Measurements from ENCODE around the gene ELF2.
"Not testable (repeated sequence)": the region's sequence is repeated elsewhere in the genome, so short reads cannot be mapped to it uniquely, and the experiment has no call there.

Gene ELF2
- total RNA-seq: 36.1 to 118 (median 86.1) reads per million in 9 experiments

DNA sequence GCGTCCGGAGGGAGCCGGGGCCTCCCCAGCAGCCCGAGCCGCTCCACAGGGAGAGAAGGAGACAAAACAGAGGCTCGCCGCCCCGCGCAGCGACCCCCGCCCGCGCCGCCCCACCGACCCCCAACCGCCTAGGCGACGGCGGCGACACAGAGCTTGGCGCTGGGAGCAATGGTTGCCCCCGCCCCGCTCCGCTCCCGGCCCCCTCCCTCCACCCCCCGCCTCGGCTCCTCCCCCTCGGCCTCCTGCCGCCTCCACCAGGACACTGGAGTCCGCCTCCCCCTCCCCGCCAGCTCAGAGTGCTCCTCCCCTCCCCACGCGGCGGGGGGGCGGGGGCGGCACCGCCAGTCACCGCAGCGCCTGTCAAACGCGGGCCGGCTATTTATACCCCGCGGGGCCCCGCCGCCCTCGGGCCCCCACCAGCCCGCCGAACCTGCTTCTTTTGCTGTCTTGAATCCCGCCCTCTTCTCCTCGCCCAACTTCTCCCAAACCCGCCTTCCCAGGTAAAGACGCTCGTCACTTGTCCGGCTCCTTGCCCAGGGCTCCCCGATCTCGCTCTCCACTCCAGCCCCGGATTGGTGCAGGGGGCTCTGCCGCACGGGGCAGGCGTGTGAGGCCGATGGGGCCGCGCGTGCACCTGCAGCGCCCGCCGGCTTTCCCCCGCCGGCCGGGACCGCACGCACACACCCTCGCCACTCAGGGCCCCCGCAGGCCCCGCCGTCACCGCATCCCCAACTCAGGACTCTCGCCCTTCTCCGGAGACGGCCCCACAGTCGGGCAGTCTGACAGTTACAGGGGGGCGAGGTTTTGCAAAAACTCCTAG lies at the start of gene ELF2:
TSS of gene ELF2 (minus strand) at position 170 of the 820 bp plus-strand sequence. CDS start 39,517 bp downstream, outside the sequence.
- DNase-seq: peak; percentile 76 to 80 (median 78)
- ATAC-seq (replicated peaks): peak; percentile 58
- H3K4me1 Mint-ChIP-seq (ENCODE audit: low read depth in 2 of 2): peaks cover 14 to 15% of the 10 kb centered on the region in 2 donors
- H3K36me3 Mint-ChIP-seq (ENCODE audit: insufficient read depth): peaks cover 29% of the 10 kb centered on the region
- peak within 1 kb of the TSS; percentile 93 to 95 for H3K27ac Mint-ChIP-seq
- H3K4me3 Mint-ChIP-seq: peak within 1 kb of the TSS; percentile 90 to 91
- H3K9me3 Mint-ChIP-seq: no peaks in the 10 kb centered on the region
- H3K27me3 Mint-ChIP-seq: no peaks in the 10 kb centered on the region

DNA sequence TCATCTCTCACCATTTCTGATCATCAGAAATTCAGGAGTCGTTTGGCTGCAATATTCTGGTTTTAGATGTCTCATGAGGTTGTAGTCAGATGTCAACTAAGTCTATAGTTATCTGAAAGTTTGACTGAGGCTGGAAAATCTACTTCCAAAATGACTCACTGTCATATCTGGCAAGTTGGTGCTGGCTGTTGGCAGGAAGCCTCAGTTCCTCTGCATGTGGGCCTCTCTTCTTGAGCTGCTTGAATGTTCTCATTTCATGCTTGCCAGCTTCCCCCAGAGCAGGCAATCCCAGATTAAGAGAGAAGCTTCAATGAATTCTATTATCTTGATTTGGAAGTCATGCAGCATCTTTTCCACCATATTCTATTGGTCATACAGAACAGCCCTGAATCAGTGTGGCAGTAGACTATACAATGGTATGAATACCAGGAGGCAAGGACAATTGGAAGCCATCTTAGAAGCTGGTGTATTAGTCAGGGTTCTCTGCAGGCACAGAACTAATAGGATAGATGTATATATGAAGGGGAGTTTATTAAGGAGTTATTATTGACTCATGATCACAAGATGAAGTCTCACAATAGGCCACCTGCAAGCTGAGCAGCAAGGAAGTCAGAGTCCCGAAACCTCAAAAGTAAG lies 46.8 kb upstream of the ELF2 start:
- H3K9me3 Mint-ChIP-seq: no peaks in the 10 kb centered on the region
- ATAC-seq (replicated peaks): no peak
- DNase-seq: no peak
- H3K36me3 Mint-ChIP-seq (ENCODE audit: insufficient read depth): no peaks in the 10 kb centered on the region
- H3K27ac Mint-ChIP-seq: peak overlapping the region in 1 of 2 donors; percentile 6
- H3K4me3 Mint-ChIP-seq: no peak overlapping the region
- H3K27me3 Mint-ChIP-seq: no peaks in the 10 kb centered on the region
- peaks cover 3 to 7% of the 10 kb centered on the region in 2 donors for H3K4me1 Mint-ChIP-seq (ENCODE audit: low read depth in 2 of 2)

DNA sequence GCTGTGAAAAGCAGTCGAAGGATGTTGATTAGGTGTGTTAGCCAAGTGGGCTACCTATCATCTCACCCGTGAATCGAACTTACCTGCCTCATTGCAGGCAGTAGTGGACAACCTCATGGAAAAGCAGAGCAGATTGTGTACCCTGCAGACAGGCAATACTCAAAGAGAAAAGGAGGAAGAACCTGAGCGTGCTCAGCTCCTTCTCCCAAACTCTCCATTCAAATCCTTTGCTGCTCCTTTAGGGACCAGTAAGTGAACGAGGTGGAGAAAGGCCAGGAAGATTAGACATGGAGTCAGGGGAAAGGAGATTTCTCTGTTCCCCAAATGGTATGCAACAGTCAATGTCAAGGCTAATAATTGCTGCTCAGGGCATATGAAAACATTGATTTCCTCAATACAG lies 45.2 kb upstream of the ELF2 start:
- no peak for ATAC-seq (replicated peaks)

DNA sequence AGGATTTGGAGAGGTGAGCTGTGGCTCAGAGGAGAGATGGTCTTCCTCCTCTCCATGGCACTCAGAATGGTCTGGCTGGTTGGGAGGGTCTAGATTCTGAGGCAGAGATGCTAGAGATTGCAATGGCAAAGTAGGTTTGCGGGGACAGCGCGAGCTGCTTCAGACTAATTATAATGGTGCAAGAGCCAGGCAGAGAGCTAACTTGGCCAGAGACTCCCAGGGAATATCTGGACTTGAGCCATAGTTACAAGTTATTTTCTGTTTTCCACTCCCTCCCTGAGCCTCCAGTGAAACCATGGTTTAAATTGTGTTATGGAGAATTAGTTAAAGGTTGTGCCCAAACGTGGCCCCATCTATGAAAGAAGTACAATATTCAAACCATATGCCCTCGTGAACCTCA lies 44.7 kb upstream of the ELF2 start:
- DNase-seq (no peak), ATAC-seq (replicated peaks) (no peak)
- no peak overlapping the region for H3K27ac Mint-ChIP-seq
- H3K27me3 Mint-ChIP-seq: no peaks in the 10 kb centered on the region
- H3K9me3 Mint-ChIP-seq: no peaks in the 10 kb centered on the region
- H3K36me3 Mint-ChIP-seq (ENCODE audit: insufficient read depth): no peaks in the 10 kb centered on the region
- peaks cover 3 to 7% of the 10 kb centered on the region in 2 donors for H3K4me1 Mint-ChIP-seq (ENCODE audit: low read depth in 2 of 2)
- no peak overlapping the region for H3K4me3 Mint-ChIP-seq

More for the DNA sequence above, 45.2 kb upstream of the ELF2 start:
- no peak for DNase-seq
- no peaks in the 10 kb centered on the region for H3K9me3 Mint-ChIP-seq
- no peak overlapping the region for H3K4me3 Mint-ChIP-seq
- H3K4me1 Mint-ChIP-seq (ENCODE audit: low read depth in 2 of 2): peaks cover 3 to 7% of the 10 kb centered on the region in 2 donors
- no peak overlapping the region for H3K27ac Mint-ChIP-seq
- H3K27me3 Mint-ChIP-seq: no peaks in the 10 kb centered on the region
- no peaks in the 10 kb centered on the region for H3K36me3 Mint-ChIP-seq (ENCODE audit: insufficient read depth)

DNA sequence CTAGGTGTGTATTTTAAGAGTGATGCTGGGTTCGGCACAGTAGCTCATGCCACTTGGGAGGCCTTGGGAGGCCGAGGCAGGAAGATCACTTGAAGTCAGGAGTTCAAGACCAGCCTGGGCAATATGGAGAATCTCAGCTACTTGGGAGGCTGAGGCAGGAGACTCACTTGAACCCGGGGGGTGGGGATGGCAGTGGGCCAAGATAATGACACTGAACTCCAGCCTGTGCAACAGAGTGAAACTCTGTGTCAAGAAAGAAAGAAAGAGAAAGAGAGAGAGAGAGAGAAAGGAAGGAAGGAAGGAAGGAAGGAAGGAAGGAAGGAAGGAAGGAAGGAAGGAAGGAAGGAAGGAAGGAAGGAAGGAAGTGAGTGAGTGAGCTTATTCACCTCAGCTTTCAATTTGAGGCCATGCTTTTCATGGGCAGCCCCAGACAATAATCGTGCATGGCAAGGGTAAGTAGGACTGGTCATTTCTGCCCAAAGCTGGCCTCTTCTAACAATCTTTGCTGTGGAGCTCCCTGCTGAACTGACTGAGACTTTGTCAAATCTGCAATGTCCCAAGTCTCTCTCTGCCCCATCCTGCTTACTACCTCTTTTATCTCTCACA lies 42.5 kb upstream of the ELF2 start:
- DNase-seq (no peak), ATAC-seq (replicated peaks) (no peak)
- Mint-ChIP-seq H3K36me3 (ENCODE audit: insufficient read depth) (no peaks in the 10 kb centered on the region), H3K4me3 (no peak overlapping the region), H3K27ac (no peak overlapping the region), H3K4me1 (ENCODE audit: low read depth in 2 of 2) (peaks cover 3 to 7% of the 10 kb centered on the region in 2 donors), H3K27me3 (no peaks in the 10 kb centered on the region), H3K9me3 (no peaks in the 10 kb centered on the region)

DNA sequence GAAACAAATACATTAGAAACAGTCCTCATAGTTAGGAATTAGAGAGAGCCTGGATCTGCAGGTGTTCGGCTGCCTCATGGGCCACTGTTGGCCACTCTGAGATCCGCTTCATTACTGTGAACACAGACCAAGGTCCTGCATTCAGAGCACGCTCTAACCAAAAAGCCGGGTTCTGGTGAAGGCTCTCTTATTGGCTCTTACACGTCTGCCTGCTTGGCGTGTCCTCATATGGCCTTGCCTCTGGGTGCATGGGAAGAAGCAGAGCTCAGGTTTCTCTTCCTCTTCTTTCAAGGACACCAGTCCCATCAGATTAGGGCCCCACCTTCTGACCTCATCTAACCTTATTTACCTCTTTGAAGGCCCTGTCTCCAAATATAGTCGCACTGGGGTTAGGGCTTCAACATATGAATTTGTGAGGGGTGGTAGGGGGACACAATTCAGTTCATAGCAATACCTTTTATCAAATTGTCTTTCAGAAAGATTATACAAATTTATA lies 37.1 kb upstream of the ELF2 start:
- Mint-ChIP-seq H3K27ac (no peak overlapping the region), H3K36me3 (ENCODE audit: insufficient read depth) (no peaks in the 10 kb centered on the region), H3K9me3 (no peaks in the 10 kb centered on the region), H3K27me3 (no peaks in the 10 kb centered on the region), H3K4me1 (ENCODE audit: low read depth in 2 of 2) (no peaks in the 10 kb centered on the region), H3K4me3 (no peak overlapping the region)
- DNase-seq (no peak), ATAC-seq (replicated peaks) (peak; percentile 46)

DNA sequence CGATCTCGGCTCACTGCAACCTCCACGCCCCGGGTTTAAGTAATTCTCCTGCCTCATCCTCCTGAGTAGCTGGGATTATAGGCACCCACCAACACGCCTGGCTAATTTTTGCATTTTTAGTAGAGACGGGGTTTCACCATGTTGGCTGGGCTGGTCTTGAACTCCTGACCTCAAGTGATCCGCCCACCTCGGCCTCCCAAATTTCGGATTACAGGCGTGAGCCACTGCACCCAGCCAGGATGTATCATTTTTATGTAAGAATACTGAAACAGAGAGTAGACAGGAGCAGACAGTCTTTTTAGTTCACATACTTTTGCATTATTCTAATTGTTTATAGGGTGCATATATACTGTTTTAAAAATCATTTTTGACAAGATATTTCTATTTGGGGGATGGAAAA lies 36.6 kb upstream of the ELF2 start:
- not testable (repeated sequence) for H3K4me3 Mint-ChIP-seq; H3K9me3 Mint-ChIP-seq; DNase-seq; H3K27ac Mint-ChIP-seq; H3K36me3 Mint-ChIP-seq (ENCODE audit: insufficient read depth); H3K4me1 Mint-ChIP-seq (ENCODE audit: low read depth in 2 of 2); H3K27me3 Mint-ChIP-seq; ATAC-seq (replicated peaks)

DNA sequence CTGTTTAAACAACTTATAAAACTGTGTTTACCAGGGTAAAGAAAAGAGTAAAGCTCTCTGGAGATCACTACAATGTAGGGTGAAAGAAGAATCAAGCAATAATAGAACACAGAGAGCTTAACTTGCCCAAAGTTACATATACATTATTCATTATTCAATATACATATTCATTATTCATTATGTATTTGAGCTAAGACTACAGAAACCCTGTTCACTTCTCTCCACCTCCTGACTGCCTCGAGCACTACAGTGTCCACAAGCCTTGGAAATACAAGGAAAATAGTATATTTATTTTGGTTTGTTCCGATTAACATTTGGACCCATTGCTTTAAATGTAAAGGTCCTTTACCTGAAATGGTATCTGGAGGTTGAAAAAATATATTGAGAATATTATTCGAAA lies 35.9 kb upstream of the ELF2 start:
- Mint-ChIP-seq H3K27ac (no peak overlapping the region), H3K27me3 (no peaks in the 10 kb centered on the region)
- no peak for DNase-seq

DNA sequence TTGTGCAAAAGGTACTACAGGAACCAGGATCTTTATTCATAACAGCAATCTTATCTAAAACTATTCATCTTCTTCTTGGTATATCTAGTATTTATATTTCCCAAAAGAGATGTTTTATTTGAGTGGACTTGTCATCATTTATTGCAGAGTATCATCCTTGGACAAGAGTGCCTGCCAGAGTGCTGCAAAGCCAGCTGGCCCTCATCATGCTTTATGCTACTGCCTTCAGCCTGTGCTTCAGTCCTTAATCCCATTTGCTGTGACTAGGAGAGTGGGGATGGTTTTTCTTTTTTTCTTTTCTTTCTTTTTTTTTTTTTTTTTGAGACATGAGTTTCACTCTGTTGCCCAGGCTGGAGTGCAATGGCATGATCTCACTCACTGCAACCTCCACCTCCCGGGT lies 33.5 kb upstream of the ELF2 start:
- no peak for DNase-seq
- Mint-ChIP-seq H3K36me3 (ENCODE audit: insufficient read depth) (no peaks in the 10 kb centered on the region), H3K27me3 (no peaks in the 10 kb centered on the region), H3K4me1 (ENCODE audit: low read depth in 2 of 2) (no peaks in the 10 kb centered on the region), H3K27ac (no peak overlapping the region), H3K9me3 (no peaks in the 10 kb centered on the region), H3K4me3 (no peak overlapping the region)
- ATAC-seq (replicated peaks): no peak

More for the DNA sequence above, 35.9 kb upstream of the ELF2 start:
- ATAC-seq (replicated peaks): no peak
- Mint-ChIP-seq H3K36me3 (ENCODE audit: insufficient read depth) (no peaks in the 10 kb centered on the region), H3K4me1 (ENCODE audit: low read depth in 2 of 2) (no peaks in the 10 kb centered on the region), H3K9me3 (no peaks in the 10 kb centered on the region), H3K4me3 (no peak overlapping the region)

DNA sequence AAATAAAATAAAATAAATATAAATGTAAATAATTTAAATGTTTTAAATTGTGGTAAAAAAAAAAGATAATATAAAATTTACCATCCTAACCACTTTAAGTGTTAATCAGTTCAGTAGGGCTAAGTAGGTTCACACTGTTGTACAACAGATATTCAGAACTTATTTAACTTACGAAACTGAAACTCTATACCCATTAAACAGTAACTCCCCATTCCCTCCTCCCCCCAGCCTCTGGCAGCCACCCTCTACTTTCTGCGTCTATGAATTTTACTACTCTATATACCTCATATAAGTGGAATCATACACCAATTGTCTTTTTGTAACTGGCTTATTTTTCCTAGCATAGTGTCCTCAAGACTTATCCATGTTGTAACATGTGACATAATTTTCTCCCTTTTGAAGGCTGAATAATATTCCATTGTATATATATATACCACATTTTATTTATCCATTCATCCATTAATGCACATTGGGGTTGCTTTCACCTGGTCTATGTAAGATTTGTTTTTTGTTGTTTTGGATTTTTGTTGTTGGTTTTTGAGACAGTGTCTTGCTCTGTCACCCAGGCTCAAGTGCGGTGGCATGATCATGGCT lies 32.5 kb upstream of the ELF2 start:
- ATAC-seq (replicated peaks): no peak
- no peak overlapping the region for H3K27ac Mint-ChIP-seq
- no peaks in the 10 kb centered on the region for H3K36me3 Mint-ChIP-seq (ENCODE audit: insufficient read depth)
- H3K4me3 Mint-ChIP-seq: no peak overlapping the region
- H3K27me3 Mint-ChIP-seq: no peaks in the 10 kb centered on the region
- H3K9me3 Mint-ChIP-seq: no peaks in the 10 kb centered on the region
- no peaks in the 10 kb centered on the region for H3K4me1 Mint-ChIP-seq (ENCODE audit: low read depth in 2 of 2)
- DNase-seq: no peak

DNA sequence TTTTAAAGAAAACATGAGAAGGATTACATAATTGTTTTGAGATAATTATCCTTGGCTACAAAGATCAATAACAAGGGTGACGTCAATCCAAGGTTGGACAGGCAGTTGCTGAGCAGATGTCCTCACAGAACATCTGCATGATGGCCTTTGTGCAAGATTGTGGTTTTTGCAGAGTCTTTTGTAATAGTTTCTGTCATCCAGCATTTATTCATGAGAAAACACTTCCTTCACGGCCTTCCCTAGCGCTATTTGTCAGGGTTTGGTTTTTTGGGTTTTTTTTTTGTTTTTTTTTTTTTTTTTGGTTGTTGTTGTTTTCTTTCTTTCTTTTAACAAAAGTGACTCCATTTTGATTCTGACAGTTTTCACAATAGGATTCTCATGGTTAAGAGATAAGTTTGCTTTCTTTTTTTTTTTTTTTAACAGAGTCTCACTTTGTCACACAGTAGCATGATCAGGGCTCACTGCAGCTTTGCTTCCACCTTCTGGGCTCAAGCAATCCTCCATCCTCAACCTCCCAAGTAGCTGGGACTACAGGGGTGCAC lies 31.5 kb upstream of the ELF2 start:
- Mint-ChIP-seq H3K27me3 (no peaks in the 10 kb centered on the region), H3K4me1 (ENCODE audit: low read depth in 2 of 2) (no peaks in the 10 kb centered on the region), H3K36me3 (ENCODE audit: insufficient read depth) (no peaks in the 10 kb centered on the region), H3K9me3 (no peaks in the 10 kb centered on the region), H3K4me3 (no peak overlapping the region), H3K27ac (peak overlapping the region; percentile 10 to 49)
- DNase-seq: no peak
- peak; percentile 33 for ATAC-seq (replicated peaks)

DNA sequence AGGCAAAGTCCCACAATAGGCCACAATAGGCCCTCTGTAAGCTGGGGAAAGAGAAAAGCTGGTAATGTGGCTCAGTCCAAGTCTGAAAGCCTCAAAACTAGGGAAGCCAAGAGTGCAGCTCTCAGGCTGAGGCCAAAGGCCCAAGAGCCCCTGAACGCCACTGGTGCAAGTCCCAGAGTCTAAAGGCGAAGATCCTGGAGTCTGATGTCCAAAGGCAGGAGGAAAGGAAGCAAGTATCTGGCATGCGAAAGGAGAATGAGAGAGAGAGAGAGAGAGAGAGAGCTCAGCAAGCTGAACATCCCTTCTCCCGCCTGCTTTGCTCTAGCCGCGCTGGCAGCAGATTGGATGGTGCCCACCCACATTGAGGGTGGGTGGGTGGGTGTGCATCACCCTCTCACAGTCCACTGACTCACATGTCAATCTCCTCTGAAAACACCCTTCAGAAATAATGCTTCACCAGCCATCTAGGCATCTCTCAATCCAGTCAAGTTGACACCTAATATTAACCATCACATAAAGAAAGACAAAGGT lies 30.9 kb upstream of the ELF2 start:
- H3K27me3 Mint-ChIP-seq: no peaks in the 10 kb centered on the region
- no peak overlapping the region for H3K4me3 Mint-ChIP-seq
- ATAC-seq (replicated peaks) (peak; percentile 12), DNase-seq (no peak)
- H3K9me3 Mint-ChIP-seq: no peaks in the 10 kb centered on the region
- H3K36me3 Mint-ChIP-seq (ENCODE audit: insufficient read depth): no peaks in the 10 kb centered on the region
- no peak overlapping the region for H3K27ac Mint-ChIP-seq
- H3K4me1 Mint-ChIP-seq (ENCODE audit: low read depth in 2 of 2): no peaks in the 10 kb centered on the region

DNA sequence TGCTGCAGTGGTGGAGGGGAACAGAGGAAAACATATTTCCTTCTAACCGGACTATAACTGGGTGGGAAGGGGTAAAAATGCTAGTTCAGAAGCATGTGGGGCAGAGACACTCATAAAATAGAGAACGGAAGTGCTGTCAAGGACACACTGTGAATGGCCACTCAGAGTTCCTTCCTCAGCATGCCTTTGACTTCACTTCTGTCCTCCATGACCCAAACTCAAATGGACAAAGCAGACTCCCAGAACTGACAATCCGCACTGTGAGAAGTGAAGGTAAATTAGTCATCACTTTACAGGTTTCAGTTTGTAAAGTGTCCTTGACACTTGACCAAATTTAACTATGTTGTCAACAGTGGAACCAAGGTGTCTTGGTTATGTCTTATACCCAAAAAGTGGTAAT lies 30.2 kb upstream of the ELF2 start:
- Mint-ChIP-seq H3K27ac (no peak overlapping the region), H3K4me1 (ENCODE audit: low read depth in 2 of 2) (no peaks in the 10 kb centered on the region), H3K36me3 (ENCODE audit: insufficient read depth) (no peaks in the 10 kb centered on the region)

More for the DNA sequence above, 30.2 kb upstream of the ELF2 start:
- ATAC-seq (replicated peaks): no peak
- Mint-ChIP-seq H3K4me3 (no peak overlapping the region), H3K9me3 (no peaks in the 10 kb centered on the region), H3K27me3 (no peaks in the 10 kb centered on the region)
- DNase-seq: no peak

Data from effector memory CD8-positive, alpha-beta T cell (primary cell).